ENCODE results near the gene SEMG1.

The SEMG1 gene

GRCh38 chr20:45251884-45252560, 45.2 kb downstream of the SEMG1 start:
- DNase-seq (ENCODE audit: low read depth), result peak; percentile 16

GRCh38 chr20:45253261-45253660, 46.4 kb downstream of the SEMG1 start:
- no peak for TF ChIP-seq MAX (IDR thresholded peaks at IDR 0.05; ENCODE audit: low read depth, low read length)
- TF ChIP-seq CTCF (IDR thresholded peaks at IDR 0.05; ENCODE audit: low read depth, low read length), result no peak
- no peak for TF ChIP-seq POLR2A (IDR thresholded peaks at IDR 0.05; ENCODE audit: extremely low read depth, insufficient read length)
- no peak for TF ChIP-seq MYC (IDR thresholded peaks at IDR 0.05; ENCODE audit: low read depth, low read length)
- H3K4me3 ChIP-seq (ENCODE audit: low read depth, low read length), result no peak overlapping the region
- DNase-seq (ENCODE audit: low read depth), result no peak

More at GRCh38 chr20:45251884-45252560, 45.2 kb downstream of the SEMG1 start:
- TF ChIP-seq MYC (IDR thresholded peaks at IDR 0.05; ENCODE audit: low read depth, low read length) (no peak), MAX (IDR thresholded peaks at IDR 0.05; ENCODE audit: low read depth, low read length) (no peak), CTCF (IDR thresholded peaks at IDR 0.05; ENCODE audit: low read depth, low read length) (no peak), POLR2A (IDR thresholded peaks at IDR 0.05; ENCODE audit: extremely low read depth, insufficient read length) (no peak)
- no peak overlapping the region for H3K4me3 ChIP-seq (ENCODE audit: low read depth, low read length)

- DNase-seq (ENCODE audit: low read depth), result peak; percentile 97
- TF ChIP-seq MAX (IDR thresholded peaks at IDR 0.05; ENCODE audit: low read depth, low read length), result peak; percentile 80
- peak; percentile 83 for TF ChIP-seq MYC (IDR thresholded peaks at IDR 0.05; ENCODE audit: low read depth, low read length)
- no peak for TF ChIP-seq POLR2A (IDR thresholded peaks at IDR 0.05; ENCODE audit: extremely low read depth, insufficient read length)
- peak within 1 kb of the TSS; percentile 33 for H3K4me3 ChIP-seq (ENCODE audit: low read depth, low read length)
Observed at GRCh38 chr20:45254383-45255262, 47.8 kb downstream of the SEMG1 start, which contains the start of gene SLPI. TSS of gene SLPI (minus strand) at chr20:45254564. CDS start at chr20:45254543, 21 bp downstream.

- no peak for DNase-seq (ENCODE audit: low read depth)
- H3K4me3 ChIP-seq (ENCODE audit: low read depth, low read length), result no peak overlapping the region
- TF ChIP-seq POLR2A (IDR thresholded peaks at IDR 0.05; ENCODE audit: extremely low read depth, insufficient read length) (no peak), CTCF (IDR thresholded peaks at IDR 0.05; ENCODE audit: low read depth, low read length) (no peak), MAX (IDR thresholded peaks at IDR 0.05; ENCODE audit: low read depth, low read length) (no peak), MYC (IDR thresholded peaks at IDR 0.05; ENCODE audit: low read depth, low read length) (no peak)
Observed at GRCh38 chr20:45257161-45257560, 50.3 kb downstream of the SEMG1 start.

- no peak overlapping the region for H3K4me3 ChIP-seq (ENCODE audit: low read depth, low read length)
- no peak for DNase-seq (ENCODE audit: low read depth)
- TF ChIP-seq POLR2A (IDR thresholded peaks at IDR 0.05; ENCODE audit: extremely low read depth, insufficient read length) (no peak), MAX (IDR thresholded peaks at IDR 0.05; ENCODE audit: low read depth, low read length) (no peak), CTCF (IDR thresholded peaks at IDR 0.05; ENCODE audit: low read depth, low read length) (no peak)
Observed at GRCh38 chr20:45257711-45258110, 50.9 kb downstream of the SEMG1 start.

- H3K4me3 ChIP-seq (ENCODE audit: low read depth, low read length), result no peak overlapping the region
- no peak for TF ChIP-seq POLR2A (IDR thresholded peaks at IDR 0.05; ENCODE audit: extremely low read depth, insufficient read length)
- no peak for TF ChIP-seq MAX (IDR thresholded peaks at IDR 0.05; ENCODE audit: low read depth, low read length)
- no peak for TF ChIP-seq MYC (IDR thresholded peaks at IDR 0.05; ENCODE audit: low read depth, low read length)
- no peak for TF ChIP-seq CTCF (IDR thresholded peaks at IDR 0.05; ENCODE audit: low read depth, low read length)
- DNase-seq (ENCODE audit: low read depth), result no peak
Observed at GRCh38 chr20:45258259-45258658, 51.4 kb downstream of the SEMG1 start.

Measured in NB4 (cell line).